A549 (cell line): Measurements from ENCODE around the gene ARL5C. TPM values are rescaled to one million over a fixed set of nuclear protein-coding genes. Genes with fewer than 3 reads are reported as not detected.

Experiments
- ATAC-seq, 2 experiments: fragments of 200-7000 bp in 1 of 2; fragments of >200 bp in 1 of 2; cut with Nextera tagmentation in 1 of 2; cut with Tn5 transposase in 1 of 2; 3 replicates each; pipeline versions ENCODE4 v1.8.0 to v1.9.1; 2018 to 2020; ENCODE audit warnings: mild to moderate bottlenecking in 1 of 2, moderate library complexity in 1 of 2
- CTCF ChIA-PET: fragments of 300-600 bp; sonication (Branson Sonifier 250); formaldehyde crosslinking; extraction: SDS; loops from one replicate; lab custom pipeline; 2021; ENCODE audit warnings: antibody characterized with exemption, inconsistent platforms; lab: Yijun Ruan, JAX
- POLR2A ChIA-PET: fragments of 350-600 bp; formaldehyde crosslinking; extraction: SDS; loops from one replicate; lab custom pipeline; 2021; ENCODE audit warnings: antibody characterized with exemption, inconsistent platforms; lab: Yijun Ruan, JAX
- DNase-seq, 2 experiments: peaks; one replicate each; pipeline versions ENCODE4 v3.0.0 to v3.0.0-alpha.2; 2011 to 2016; ENCODE audit warnings: low read depth in 1 of 2, low spot score in 1 of 2
- FAIRE-seq: peaks from 2 replicates; lab custom pipeline; 2011; peaks lifted over from hg19 to GRCh38; lab: Jason Lieb, UNC
- H3K27ac ChIP-seq, 2 experiments: fragments of >200 bp; sonication (Bioruptor Twin); formaldehyde crosslinking; 3 replicates each; pipeline ENCODE4 v1.5.1; 2016 to 2017
- H3K4me1 ChIP-seq: fragments of >200 bp; sonication (Bioruptor Twin); formaldehyde crosslinking; 3 replicates; pipeline ENCODE4 v1.6.1; 2016
- H3K4me2 ChIP-seq: fragments of >200 bp; sonication (Bioruptor Twin); formaldehyde crosslinking; 3 replicates; pipeline ENCODE4 v1.6.1; 2016
- H3K4me3 ChIP-seq: fragments of >200 bp; sonication (Bioruptor Twin); formaldehyde crosslinking; 3 replicates; pipeline ENCODE4 v1.5.1; 2016
- H3K9me3 ChIP-seq: fragments of >200 bp; sonication (Bioruptor Twin); formaldehyde crosslinking; 3 replicates; pipeline ENCODE4 v1.6.1; 2016
- BHLHE40 ChIP-seq: IDR thresholded peaks from 2 replicates; pipeline ENCODE4 v1.6.1; 2012; ENCODE audit warnings: low read depth, low read length, inconsistent platforms
- EHMT2 ChIP-seq: fragments of 200-600 bp; sonication (generic); IDR thresholded peaks from 2 replicates; pipeline ENCODE4 v1.6.1; 2016; ENCODE audit warnings: antibody characterized with exemption, low read depth, mild to moderate bottlenecking, moderate library complexity
- EP300 ChIP-seq, 2 experiments: fragments of >200 bp; sonication (Bioruptor Twin); formaldehyde crosslinking; IDR thresholded peaks; 2 replicates in 1 of 2; 3 replicates in 1 of 2; pipeline ENCODE4 v1.6.1; 2016 to 2017
- ESRRA ChIP-seq: fragments of 150-350 bp; IDR thresholded peaks from 2 replicates; pipeline ENCODE4 v1.6.1; 2014; ENCODE audit warnings: mild to moderate bottlenecking, low read length, borderline replicate concordance
- FOSB ChIP-seq: fragments of 250-450 bp; sonication (Bioruptor Pico); IDR thresholded peaks from 2 replicates; pipeline ENCODE4 v1.5.0; 2020; ENCODE audit warnings: mild to moderate bottlenecking, moderate library complexity
- FOXS1 ChIP-seq: fragments of 250-450 bp; sonication (Bioruptor Pico); IDR thresholded peaks from 2 replicates; pipeline ENCODE4 v1.5.0; 2020; ENCODE audit warnings: mild to moderate bottlenecking, moderate library complexity
- HDAC2 ChIP-seq: fragments of 200-600 bp; sonication (generic); IDR thresholded peaks from 2 replicates; pipeline ENCODE4 v1.6.1; 2016
- HOXB13 ChIP-seq: fragments of 250-450 bp; sonication (Bioruptor Pico); IDR thresholded peaks from 2 replicates; pipeline ENCODE4 v1.5.0; 2020; ENCODE audit warnings: low read depth, mild to moderate bottlenecking, moderate library complexity
- HOXB5 ChIP-seq: fragments of 250-450 bp; sonication (Bioruptor Pico); IDR thresholded peaks from 2 replicates; pipeline ENCODE4 v1.5.0; 2020; ENCODE audit warnings: mild to moderate bottlenecking, moderate library complexity
- KDM5A ChIP-seq: fragments of 200-600 bp; sonication (generic); IDR thresholded peaks from 2 replicates; pipeline ENCODE4 v1.6.1; 2016; ENCODE audit warnings: antibody characterized with exemption, mild to moderate bottlenecking
- MAFK ChIP-seq: fragments of 450-650 bp; IDR thresholded peaks from 2 replicates; pipeline ENCODE4 v1.6.1; 2014; ENCODE audit not compliant: partially characterized antibody
- MYC ChIP-seq: IDR thresholded peaks from 2 replicates; pipeline ENCODE4 v1.6.1; 2012; ENCODE audit warnings: mild to moderate bottlenecking, inconsistent platforms, low read length, improper control_type of control experiment, borderline replicate concordance
- PHF8 ChIP-seq: fragments of 200-600 bp; sonication (generic); IDR thresholded peaks from 2 replicates; pipeline ENCODE4 v1.6.1; 2016; ENCODE audit warnings: low read depth, mild to moderate bottlenecking, antibody characterized with exemption, moderate library complexity, borderline replicate concordance
- RAD21 ChIP-seq, 2 experiments: fragments of >200 bp in 1 of 2; sonication (Bioruptor Twin) in 1 of 2; formaldehyde crosslinking in 1 of 2; IDR thresholded peaks in 1 of 2; conservative IDR thresholded peaks in 1 of 2; 2 replicates in 1 of 2; 3 replicates in 1 of 2; pipeline ENCODE4 v1.6.1; 2012 to 2018; ENCODE audit warnings: inconsistent platforms in 1 of 2
- RCOR1 ChIP-seq: fragments of 150-350 bp; IDR thresholded peaks from 2 replicates; pipeline ENCODE4 v1.6.1; 2014; ENCODE audit warnings: antibody characterized with exemption, low read length, low read depth
- RFX5 ChIP-seq: fragments of 450-650 bp; IDR thresholded peaks from 2 replicates; pipeline ENCODE4 v1.7.1; 2014; ENCODE audit warnings: antibody characterized with exemption, mild to moderate bottlenecking, moderate library complexity
- TFCP2L1 ChIP-seq: fragments of 250-450 bp; sonication (Bioruptor Pico); IDR thresholded peaks from 2 replicates; pipeline ENCODE4 v1.5.0; 2021; ENCODE audit warnings: mild to moderate bottlenecking
- TP53 ChIP-seq: fragments of 250-450 bp; sonication (Bioruptor Pico); IDR thresholded peaks from 2 replicates; pipeline ENCODE4 v1.5.0; 2021; ENCODE audit warnings: mild to moderate bottlenecking, moderate library complexity
- ZC3H11A ChIP-seq: fragments of 450-650 bp; IDR thresholded peaks from 2 replicates; pipeline ENCODE4 v1.6.1; 2014; ENCODE audit warnings: antibody characterized with exemption, mild to moderate bottlenecking
- ZNF302 ChIP-seq: fragments of 250-450 bp; sonication (Bioruptor Pico); IDR thresholded peaks from 2 replicates; pipeline ENCODE4 v1.9.0; 2021; ENCODE audit warnings: inconsistent platforms, mild to moderate bottlenecking, moderate library complexity
- ZSCAN20 ChIP-seq: fragments of 250-450 bp; sonication (Bioruptor Pico); IDR thresholded peaks from 2 replicates; pipeline ENCODE4 v1.8.0; 2022; ENCODE audit warnings: mild to moderate bottlenecking, moderate library complexity
- WGBS: methylation state at CpG from one replicate; pipeline ENCODE4 v1.1.6; 2017; ENCODE audit errors: missing lambda C conversion rate; 5-methylcytosine and 5-hydroxymethylcytosine counted together
- polyA plus RNA-seq, 4 experiments: library from polyadenylated mRNA; depleted of rRNA in 3 of 4; stranded (reverse); fragments of >200 nt; fragmentation: RNase III in 1 of 4; extraction: RNeasy Plus Mini Kit Qiagen cat#74134 plus additional on column Dnase treatment in 1 of 4; gene quantifications; 2 replicates in 3 of 4; 3 replicates in 1 of 4; pipeline ENCODE4 v1.2.3, GENCODE V29; 2011 to 2017
- TF ChIP-seq, protein P1 (sequence below): IDR thresholded peaks from 2 replicates; pipeline ENCODE4 v1.6.1; 2012
- TF ChIP-seq, protein P2 (sequence below): fragments of >200 bp; sonication (Bioruptor Twin); formaldehyde crosslinking; IDR thresholded peaks from 3 replicates; pipeline ENCODE4 v1.6.1; 2016
- TF ChIP-seq, protein P3 (sequence below): IDR thresholded peaks from 2 replicates; pipeline ENCODE4 v1.6.1; 2012; ENCODE audit warnings: low read depth, borderline replicate concordance

The ARL5C gene
- polyA plus RNA-seq, 2 of the 4 experiments (the other 2 are of a cell fraction) = not detected

DNA sequence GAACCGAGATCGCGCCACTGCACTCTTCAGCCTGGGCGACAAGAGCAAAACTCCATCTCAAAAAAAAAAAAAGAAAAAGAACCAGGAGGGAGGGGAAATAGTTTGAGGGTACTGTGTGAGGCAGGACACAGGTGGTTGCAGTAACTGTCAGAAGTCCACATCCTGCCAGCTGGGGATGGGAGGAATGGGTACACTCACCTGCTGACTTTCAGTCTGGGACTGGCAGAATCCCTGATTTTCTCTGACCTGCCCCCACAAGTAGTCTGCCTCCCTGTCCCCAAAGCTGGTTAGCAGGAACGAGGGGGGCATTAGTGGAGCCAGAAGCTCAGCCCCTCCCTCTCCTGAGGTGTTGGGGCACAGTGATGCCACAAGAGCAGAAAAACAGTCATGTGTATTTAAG is 7.1 kb upstream of the ARL5C start:
- no peak overlapping the region for H3K4me2 ChIP-seq
- ATAC-seq (no peak), FAIRE-seq (no peak), DNase-seq (no peak)
- H3K4me1 ChIP-seq = peaks cover 3% of the 10 kb centered on the region
- TF ChIP-seq EHMT2 = no peak
- TF ChIP-seq HOXB13 (CRISPR knock-in tag) = no peak
- no peak for TF ChIP-seq RAD21 (conservative IDR thresholded peaks at IDR 0.05 in 1 of 2, IDR thresholded peaks at IDR 0.05 in 1 of 2)
- TF ChIP-seq, protein P1, sequence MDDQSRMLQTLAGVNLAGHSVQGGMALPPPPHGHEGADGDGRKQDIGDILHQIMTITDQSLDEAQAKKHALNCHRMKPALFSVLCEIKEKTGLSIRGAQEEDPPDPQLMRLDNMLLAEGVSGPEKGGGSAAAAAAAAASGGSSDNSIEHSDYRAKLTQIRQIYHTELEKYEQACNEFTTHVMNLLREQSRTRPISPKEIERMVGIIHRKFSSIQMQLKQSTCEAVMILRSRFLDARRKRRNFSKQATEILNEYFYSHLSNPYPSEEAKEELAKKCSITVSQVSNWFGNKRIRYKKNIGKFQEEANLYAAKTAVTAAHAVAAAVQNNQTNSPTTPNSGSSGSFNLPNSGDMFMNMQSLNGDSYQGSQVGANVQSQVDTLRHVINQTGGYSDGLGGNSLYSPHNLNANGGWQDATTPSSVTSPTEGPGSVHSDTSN = no peak
- TF ChIP-seq BHLHE40 = no peak
- no peak for TF ChIP-seq FOXS1 (CRISPR knock-in tag)
- no peak for TF ChIP-seq RCOR1
- TF ChIP-seq, protein P2, sequence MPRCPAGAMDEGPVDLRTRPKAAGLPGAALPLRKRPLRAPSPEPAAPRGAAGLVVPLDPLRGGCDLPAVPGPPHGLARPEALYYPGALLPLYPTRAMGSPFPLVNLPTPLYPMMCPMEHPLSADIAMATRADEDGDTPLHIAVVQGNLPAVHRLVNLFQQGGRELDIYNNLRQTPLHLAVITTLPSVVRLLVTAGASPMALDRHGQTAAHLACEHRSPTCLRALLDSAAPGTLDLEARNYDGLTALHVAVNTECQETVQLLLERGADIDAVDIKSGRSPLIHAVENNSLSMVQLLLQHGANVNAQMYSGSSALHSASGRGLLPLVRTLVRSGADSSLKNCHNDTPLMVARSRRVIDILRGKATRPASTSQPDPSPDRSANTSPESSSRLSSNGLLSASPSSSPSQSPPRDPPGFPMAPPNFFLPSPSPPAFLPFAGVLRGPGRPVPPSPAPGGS = no peak
- TF ChIP-seq TFCP2L1 = no peak
- TF ChIP-seq ESRRA = no peak
- TF ChIP-seq ZNF302 = no peak
- TF ChIP-seq KDM5A = no peak
- TF ChIP-seq RFX5 = no peak
- TF ChIP-seq ZC3H11A = no peak
- no peak for TF ChIP-seq ZSCAN20 (CRISPR knock-in tag)
- no peak for TF ChIP-seq TP53 (CRISPR knock-in tag)
- H3K4me3 ChIP-seq = no peak overlapping the region
- CTCF ChIA-PET = interaction anchor here (0.7 to 30.5 kb wide), 10 partner anchors 13 to 496 kb away, joined by 3 to 612 read pairs (median 8); partner anchors contain the start of genes ARL5C, CACNB1 and PLXDC1
- H3K9me3 ChIP-seq = no peaks in the 10 kb centered on the region
- no peak overlapping the region for H3K27ac ChIP-seq
- WGBS = 81% methylated on average over 5 of the region's 5 CpGs
- POLR2A ChIA-PET = interaction anchor here (0.5 to 1.0 kb wide), 2 partner anchors 27 to 28 kb away, joined by 4 read pairs; partner anchors contain the start of gene RPL19

DNA sequence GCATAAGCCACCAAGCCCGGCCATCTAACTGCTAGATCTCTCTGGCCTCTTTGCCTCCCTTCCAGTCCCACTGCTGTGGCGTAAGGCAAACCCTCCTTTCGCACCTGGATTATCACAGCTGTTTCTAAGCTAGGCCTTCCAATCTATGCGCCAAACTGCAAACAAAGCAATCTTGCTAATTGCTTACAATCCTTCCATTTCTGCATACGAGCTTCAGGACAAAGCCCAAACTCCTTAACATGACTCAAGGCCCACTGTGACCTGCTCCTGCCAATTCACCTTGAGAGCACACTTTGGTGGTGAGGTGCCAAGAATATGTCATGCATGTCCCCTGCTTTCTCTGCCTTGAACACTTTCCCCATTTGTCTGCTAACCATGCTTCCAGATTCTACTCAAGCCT is 6.0 kb upstream of the ARL5C start:
- no peaks in the 10 kb centered on the region for H3K4me1 ChIP-seq
- no peak overlapping the region for H3K27ac ChIP-seq
- H3K9me3 ChIP-seq = no peaks in the 10 kb centered on the region
- no peak for DNase-seq
- POLR2A ChIA-PET = no interaction called here
- no peak for TF ChIP-seq ESRRA
- TF ChIP-seq, protein P1 = no peak
- TF ChIP-seq MYC = no peak
- TF ChIP-seq, protein P2 = no peak
- TF ChIP-seq FOSB (CRISPR knock-in tag) = no peak
- TF ChIP-seq HDAC2 = no peak
- TF ChIP-seq EP300 (IDR thresholded peaks at IDR 0.05) = no peak
- no peak for TF ChIP-seq MAFK
- TF ChIP-seq, protein P3, sequence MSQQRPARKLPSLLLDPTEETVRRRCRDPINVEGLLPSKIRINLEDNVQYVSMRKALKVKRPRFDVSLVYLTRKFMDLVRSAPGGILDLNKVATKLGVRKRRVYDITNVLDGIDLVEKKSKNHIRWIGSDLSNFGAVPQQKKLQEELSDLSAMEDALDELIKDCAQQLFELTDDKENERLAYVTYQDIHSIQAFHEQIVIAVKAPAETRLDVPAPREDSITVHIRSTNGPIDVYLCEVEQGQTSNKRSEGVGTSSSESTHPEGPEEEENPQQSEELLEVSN = no peak
- TF ChIP-seq HOXB5 (CRISPR knock-in tag) = no peak
- TF ChIP-seq PHF8 = no peak
- TF ChIP-seq, all 56 proteins: peak for 0
- Histone ChIP-seq H3K4me2 (no peak overlapping the region), H3K4me3 (no peak overlapping the region)
- CTCF ChIA-PET = interaction anchor here (1.1 to 30.5 kb wide), 4 partner anchors 18 to 410 kb away, joined by 3 to 612 read pairs (median 230); partner anchors contain the start of genes ARL5C and PLXDC1
- ATAC-seq (no peak), FAIRE-seq (no peak)
- 83% methylated on average over 5 of the region's 5 CpGs for WGBS
